Kidney capillary endothelial cell (primary cell): ENCODE data around the gene ANXA4.
"Not testable (repeated sequence)": the region's sequence is repeated elsewhere in the genome, so short reads cannot be mapped to it uniquely, and the experiment has no call there.

ENCODE experiments used
- DNase-seq: peaks from one replicate; pipeline ENCODE4 v3.0.0-alpha.2; 2018; ENCODE audit warnings: low spot score

ANXA4 gene

GRCh38 chr2:69810550-69810949 is 68.6 kb downstream of the ANXA4 start:
- no peak for DNase-seq

- no peak for DNase-seq
Measured at GRCh38 chr2:69811018-69811417, 69.1 kb downstream of the ANXA4 start.

GRCh38 chr2:69811591-69811990 is 69.7 kb downstream of the ANXA4 start:
- DNase-seq, result no peak

- peak; percentile 62 for DNase-seq
Measured at GRCh38 chr2:69815717-69816116, 73.8 kb downstream of the ANXA4 start.

GRCh38 chr2:69816923-69817542 is 75.1 kb downstream of the ANXA4 start:
- peak; percentile 75 for DNase-seq

GRCh38 chr2:69817729-69818501 is 76.0 kb downstream of the ANXA4 start:
- DNase-seq, result peak; percentile 44

- DNase-seq, result no peak
Measured at GRCh38 chr2:69827796-69828540, 86.0 kb downstream of the ANXA4 start.

GRCh38 chr2:69828938-69829255 is 87.0 kb downstream of the ANXA4 start:
- no peak for DNase-seq

- DNase-seq, result peak; percentile 95
Measured at GRCh38 chr2:69829256-69830044, 87.5 kb downstream of the ANXA4 start, which contains the start of gene GMCL1. Gene GMCL1, plus strand, starts transcription at chr2:69829660. Its CDS starts 233 bp downstream, at chr2:69829893.

- peak; percentile 26 for DNase-seq
Measured at GRCh38 chr2:69830045-69830905, 88.3 kb downstream of the ANXA4 start.

- not testable (repeated sequence) for DNase-seq
Measured at GRCh38 chr2:69830906-69831241, 88.9 kb downstream of the ANXA4 start.

- DNase-seq, result no peak
Measured at GRCh38 chr2:69831354-69831905, 89.5 kb downstream of the ANXA4 start.

GRCh38 chr2:69833752-69834151 is 91.8 kb downstream of the ANXA4 start:
- no peak for DNase-seq

- no peak for DNase-seq
Measured at GRCh38 chr2:69835666-69836065, 93.7 kb downstream of the ANXA4 start.

GRCh38 chr2:69836316-69836715 is 94.4 kb downstream of the ANXA4 start:
- no peak for DNase-seq

- no peak for DNase-seq
Measured at GRCh38 chr2:69837533-69837932, 95.6 kb downstream of the ANXA4 start.

GRCh38 chr2:69843993-69844392 is 102.1 kb downstream of the ANXA4 start:
- DNase-seq, result no peak

GRCh38 chr2:69844560-69844959 is 102.6 kb downstream of the ANXA4 start:
- no peak for DNase-seq

GRCh38 chr2:69846182-69847067 is 104.5 kb downstream of the ANXA4 start:
- no peak for DNase-seq
